AG04449 (cell line): ENCODE data around the gene DNMT3L.

ENCODE experiments used
- CTCF ChIA-PET: fragments of 350-600 bp; formaldehyde crosslinking; extraction: SDS; loops from one replicate; lab custom pipeline; 2021; ENCODE audit warnings: antibody characterized with exemption; lab: Yijun Ruan, JAX
- POLR2A ChIA-PET: fragments of 400-600, 350-600 bp; formaldehyde crosslinking; extraction: SDS; loops from one replicate; lab custom pipeline; 2020; ENCODE audit warnings: antibody characterized with exemption, inconsistent platforms; lab: Yijun Ruan, JAX
- DNase-seq: peaks from one replicate; pipeline ENCODE4 v3.0.0-alpha.2; 2010; ENCODE audit warnings: low read depth, low spot score
- H3K4me3 ChIP-seq: 2 replicates; pipeline ENCODE4 v1.5.1; 2011; ENCODE audit warnings: low read depth, mild to moderate bottlenecking, control low read depth, low read length
- CTCF ChIP-seq: IDR thresholded peaks from one replicate; pipeline ENCODE4 v1.5.1; 2011; ENCODE audit warnings: mild to moderate bottlenecking, moderate library complexity, low read length, control low read depth, inconsistent platforms; ENCODE audit not compliant: insufficient read depth; ENCODE audit errors: missing control alignments

Gene DNMT3L

GRCh38 chr21:44291936-44292811, 30.5 kb upstream of the DNMT3L start:
- no peak for TF ChIP-seq CTCF
- H3K4me3 ChIP-seq = no peak overlapping the region
- no peak for DNase-seq
- ChIA-PET POLR2A (no interaction called here), CTCF (no interaction called here)

GRCh38 chr21:44291078-44291935, 29.6 kb upstream of the DNMT3L start:
- no peak for DNase-seq
- TF ChIP-seq CTCF = no peak
- POLR2A ChIA-PET = no interaction called here
- H3K4me3 ChIP-seq = no peak overlapping the region
- CTCF ChIA-PET = no interaction called here

- H3K4me3 ChIP-seq = no peak overlapping the region
- ChIA-PET POLR2A (no interaction called here), CTCF (no interaction called here)
- TF ChIP-seq CTCF = no peak
- no peak for DNase-seq
Observed at GRCh38 chr21:44290327-44291077, 28.8 kb upstream of the DNMT3L start.

DNA sequence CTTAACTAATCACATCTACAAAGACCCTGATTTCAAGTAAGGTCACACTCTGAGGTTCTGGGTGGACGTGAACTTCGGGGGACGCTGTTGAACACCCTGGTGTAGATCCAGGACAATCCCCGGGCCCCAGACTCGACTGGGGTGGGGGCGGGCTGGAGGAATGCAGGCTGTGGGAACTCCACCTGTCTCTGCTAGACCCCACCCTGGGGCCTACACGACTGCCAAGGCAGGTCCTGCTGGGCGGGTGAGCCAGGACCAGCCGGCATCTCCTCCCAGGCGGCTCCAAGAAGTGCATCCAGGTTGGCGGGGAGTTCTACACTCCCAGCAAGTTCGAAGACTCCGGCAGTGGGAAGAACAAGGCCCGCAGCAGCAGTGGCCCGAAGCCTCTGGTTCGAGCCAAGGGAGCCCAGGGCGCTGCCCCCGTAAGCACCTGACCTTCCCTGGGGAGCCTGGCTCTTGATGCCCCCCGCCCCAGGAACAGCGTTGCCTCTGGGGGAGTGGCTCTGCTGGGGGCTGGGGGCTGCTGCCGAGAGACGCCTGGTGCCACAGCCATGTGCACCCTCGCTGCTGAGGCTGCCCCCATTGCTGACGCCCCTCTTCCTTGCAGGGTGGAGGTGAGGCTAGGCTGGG, 27.8 kb upstream of the DNMT3L start:
- TF ChIP-seq CTCF = no peak
- no peak overlapping the region for H3K4me3 ChIP-seq
- POLR2A ChIA-PET = no interaction called here
- CTCF ChIA-PET = no interaction called here
- DNase-seq = no peak

- POLR2A ChIA-PET = no interaction called here
- no peak for TF ChIP-seq CTCF
- CTCF ChIA-PET = interaction anchor here (5.5 kb wide), 1 partner anchor 9 kb away, joined by 36 read pairs; no protein-coding TSS in a partner anchor
- DNase-seq = no peak
- H3K4me3 ChIP-seq = no peak overlapping the region
Observed at GRCh38 chr21:44288251-44289110, 26.8 kb upstream of the DNMT3L start.
